ENCODE results near the gene SUMF1.

DNA sequence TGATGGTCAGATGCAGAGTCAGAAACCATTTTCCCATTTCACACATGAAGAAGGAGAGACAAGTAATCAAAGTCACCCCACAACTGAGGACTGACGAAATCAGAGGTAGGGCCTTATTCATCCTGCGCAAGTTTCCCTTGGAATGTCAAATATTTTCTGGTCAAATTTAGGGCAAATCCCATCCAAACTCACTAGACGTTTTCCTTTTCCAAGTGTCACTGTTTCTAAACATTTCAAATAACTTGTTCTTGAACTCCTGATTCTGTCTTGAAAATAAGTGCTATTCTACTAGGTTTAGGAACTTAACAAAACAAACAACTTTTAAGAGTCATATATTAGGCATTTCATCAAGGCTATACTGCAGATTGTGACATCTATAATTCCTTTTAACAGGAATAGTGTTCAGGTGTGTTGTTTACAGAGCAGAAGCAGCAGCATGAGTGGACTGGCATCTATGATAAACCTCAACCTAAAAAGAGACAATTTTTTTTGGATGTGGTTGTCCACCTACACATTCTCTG, 40.7 kb downstream of the SUMF1 start:
- TF ChIP-seq, protein P1, sequence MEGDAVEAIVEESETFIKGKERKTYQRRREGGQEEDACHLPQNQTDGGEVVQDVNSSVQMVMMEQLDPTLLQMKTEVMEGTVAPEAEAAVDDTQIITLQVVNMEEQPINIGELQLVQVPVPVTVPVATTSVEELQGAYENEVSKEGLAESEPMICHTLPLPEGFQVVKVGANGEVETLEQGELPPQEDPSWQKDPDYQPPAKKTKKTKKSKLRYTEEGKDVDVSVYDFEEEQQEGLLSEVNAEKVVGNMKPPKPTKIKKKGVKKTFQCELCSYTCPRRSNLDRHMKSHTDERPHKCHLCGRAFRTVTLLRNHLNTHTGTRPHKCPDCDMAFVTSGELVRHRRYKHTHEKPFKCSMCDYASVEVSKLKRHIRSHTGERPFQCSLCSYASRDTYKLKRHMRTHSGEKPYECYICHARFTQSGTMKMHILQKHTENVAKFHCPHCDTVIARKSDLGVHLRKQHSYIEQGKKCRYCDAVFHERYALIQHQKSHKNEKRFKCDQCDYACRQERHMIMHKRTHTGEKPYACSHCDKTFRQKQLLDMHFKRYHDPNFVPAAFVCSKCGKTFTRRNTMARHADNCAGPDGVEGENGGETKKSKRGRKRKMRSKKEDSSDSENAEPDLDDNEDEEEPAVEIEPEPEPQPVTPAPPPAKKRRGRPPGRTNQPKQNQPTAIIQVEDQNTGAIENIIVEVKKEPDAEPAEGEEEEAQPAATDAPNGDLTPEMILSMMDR (IDR thresholded peaks at IDR 0.05): no peak
- no peak for TF ChIP-seq POLR2A (IDR thresholded peaks at IDR 0.05)

Measured in adrenal gland (tissue), 5 donors.